ENCODE results near the gene CLN5.

GRCh38 chr13:77026861-77027621, 35.2 kb downstream of the CLN5 start, which contains the start of gene FBXL3:
- TF ChIP-seq CTCF (IDR thresholded peaks at IDR 0.05) (no peak), POLR2A (IDR thresholded peaks at IDR 0.05) (peak; percentile 18 to 40)

Data from sigmoid colon (tissue), 3 donors.